PC-3 (cell line): ENCODE results near the gene C12orf60. TPM values are rescaled to one million over a fixed set of nuclear protein-coding genes. Genes with fewer than 3 reads are reported as not detected.
A peak's percentile ranks its signal among the peaks of the same experiment; 100 is the strongest.

ENCODE experiments used
- ATAC-seq: fragments of 200-7000 bp; cut with Tn5 transposase; 2 replicates; pipeline ENCODE4 v1.9.1; 2020; ENCODE audit warnings: mild to moderate bottlenecking, moderate library complexity
- BruUV-seq: library from RNA; stranded (reverse); fragments of 400-500 nt; replicated peaks from 2 replicates; lab custom pipeline; 2021; lab: Mats Ljungman, UMichigan
- CTCF ChIA-PET: fragments of 300-600 bp; sonication (Branson Sonifier 250); formaldehyde crosslinking; loops from one replicate; lab custom pipeline; 2022; ENCODE audit warnings: antibody characterized with exemption; lab: Charles Lee
- POLR2A ChIA-PET: fragments of 300-600 bp; sonication (Branson Sonifier 250); formaldehyde crosslinking; loops from one replicate; lab custom pipeline; 2022; ENCODE audit warnings: antibody characterized with exemption; ENCODE audit not compliant: unreplicated experiment; lab: Charles Lee
- DNase-seq: peaks from one replicate; pipeline ENCODE4 v3.0.0-alpha.2; 2015
- H2AFZ ChIP-seq: fragments of 300-600 bp; sonication (generic); 2 replicates; pipeline ENCODE4 v1.6.0; 2016; ENCODE audit warnings: antibody characterized with exemption, low read length
- H3F3A ChIP-seq: fragments of 300-600 bp; sonication (generic); one replicate; pipeline ENCODE4 v1.6.0; 2017; ENCODE audit warnings: antibody characterized with exemption, low read length, control low read depth, mild to moderate bottlenecking; ENCODE audit not compliant: unreplicated experiment
- H3K27ac ChIP-seq: fragments of 300-600 bp; sonication (generic); 2 replicates; pipeline ENCODE4 v1.5.1; 2016; ENCODE audit warnings: mild to moderate bottlenecking, low read length
- H3K27me3 ChIP-seq: fragments of 300-600 bp; sonication (generic); 2 replicates; pipeline ENCODE4 v1.6.1; 2016; ENCODE audit warnings: low read length, mixed read lengths
- H3K36me3 ChIP-seq: fragments of 300-600 bp; sonication (generic); 2 replicates; pipeline ENCODE4 v1.6.1; 2016; ENCODE audit warnings: low read depth, mixed run types, low read length, mixed read lengths
- H3K4me1 ChIP-seq: fragments of 300-600 bp; sonication (generic); 2 replicates; pipeline ENCODE4 v1.5.1; 2016; ENCODE audit warnings: low read length; ENCODE audit not compliant: insufficient read depth
- H3K4me2 ChIP-seq: fragments of 300-600 bp; sonication (generic); 2 replicates; pipeline ENCODE4 v1.6.0; 2016; ENCODE audit warnings: low read length
- H3K4me3 ChIP-seq: fragments of 300-600 bp; sonication (generic); 2 replicates; pipeline ENCODE4 v1.5.1; 2016; ENCODE audit warnings: mild to moderate bottlenecking, low read length, mixed read lengths
- H3K79me2 ChIP-seq: fragments of 300-600 bp; sonication (generic); 2 replicates; pipeline ENCODE4 v1.6.1; 2017; ENCODE audit warnings: low read length, mixed read lengths
- H3K9ac ChIP-seq: fragments of 300-600 bp; sonication (generic); 2 replicates; pipeline ENCODE4 v1.6.0; 2016; ENCODE audit warnings: mild to moderate bottlenecking, low read length
- H3K9me2 ChIP-seq: fragments of 300-600 bp; sonication (generic); replicated peaks from 2 replicates; pipeline ENCODE4 v1.6.1; 2016; ENCODE audit warnings: mixed run types, low read length, mixed read lengths
- H3K9me3 ChIP-seq: fragments of 300-600 bp; sonication (generic); 2 replicates; pipeline ENCODE4 v1.6.1; 2016; ENCODE audit warnings: low read length, mixed read lengths
- H4K20me1 ChIP-seq: fragments of 300-600 bp; sonication (generic); 2 replicates; pipeline ENCODE4 v1.6.1; 2016; ENCODE audit warnings: low read length, mixed read lengths
- CTCF ChIP-seq: fragments of 300-600 bp; sonication (generic); conservative IDR thresholded peaks from 2 replicates; pipeline ENCODE4 v1.5.1; 2017; ENCODE audit warnings: antibody characterized with exemption, low read depth, mild to moderate bottlenecking, low read length
- EZH2 ChIP-seq: fragments of 300-600 bp; sonication (generic); IDR thresholded peaks from one replicate; pipeline ENCODE4 v1.6.1; 2017; ENCODE audit warnings: antibody characterized with exemption, mild to moderate bottlenecking, low read length; ENCODE audit not compliant: unreplicated experiment
- EZH2phosphoT487 ChIP-seq: fragments of 300-600 bp; sonication (generic); IDR thresholded peaks from 2 replicates; pipeline ENCODE4 v1.6.1; 2018; ENCODE audit warnings: mild to moderate bottlenecking, antibody characterized with exemption, low read length, borderline replicate concordance
- intact Hi-C: fragments of 100-400 bp; cut with micrococcal nuclease; formaldehyde crosslinking; loops from 2 replicates; pipeline ENCODE4 v1.9.0; 2023
- total RNA-seq: library from RNA; depleted of rRNA; stranded (reverse); fragments of >200 nt; gene quantifications from 2 replicates; pipeline ENCODE4 v1.2.3, GENCODE V29; 2014

Gene C12orf60
- total RNA-seq, 1 experiment from 2014 or later = 0.47 TPM

- Histone ChIP-seq H3K9ac (no peak overlapping the region), H3K27ac (no peak overlapping the region), H4K20me1 (no peaks in the 10 kb centered on the region), H3F3A (no peaks in the 10 kb centered on the region), H3K9me3 (no peaks in the 10 kb centered on the region), H3K9me2 (no peaks in the 10 kb centered on the region), H3K79me2 (no peaks in the 10 kb centered on the region), H3K36me3 (no peaks in the 10 kb centered on the region), H2AFZ (no peak overlapping the region), H3K27me3 (no peaks in the 10 kb centered on the region), H3K4me2 (no peak overlapping the region), H3K4me1 (no peaks in the 10 kb centered on the region), H3K4me3 (no peak overlapping the region)
- intact Hi-C loops = loop anchor here (2.0 to 5.0 kb wide), 2 partner anchors 34 to 412 kb away; partner anchors contain the start of gene RERG
- no peak for TF ChIP-seq CTCF
- no TSS peak for BruUV-seq
- CTCF ChIA-PET = interaction anchor here (0.5 to 0.6 kb wide), 2 partner anchors 15 to 370 kb away, joined by 3 to 4 read pairs; no protein-coding TSS in a partner anchor
- ATAC-seq (no peak), DNase-seq (no peak)
- POLR2A ChIA-PET = no interaction called here
Measured at GRCh38 chr12:14810167-14810952, 6.9 kb downstream of the C12orf60 start.

GRCh38 chr12:14810953-14811483, 7.5 kb downstream of the C12orf60 start:
- BruUV-seq = no TSS peak
- POLR2A ChIA-PET = no interaction called here
- ATAC-seq = peak; percentile 87

More at GRCh38 chr12:14810953-14811483, 7.5 kb downstream of the C12orf60 start:
- Histone ChIP-seq H3K9ac (no peak overlapping the region), H3K9me3 (no peaks in the 10 kb centered on the region), H3K4me2 (no peak overlapping the region), H3K4me1 (no peaks in the 10 kb centered on the region), H3K27me3 (no peaks in the 10 kb centered on the region), H3K27ac (no peak overlapping the region), H3K79me2 (no peaks in the 10 kb centered on the region), H3K36me3 (no peaks in the 10 kb centered on the region), H3K4me3 (no peak overlapping the region), H2AFZ (no peak overlapping the region), H4K20me1 (no peaks in the 10 kb centered on the region), H3K9me2 (no peaks in the 10 kb centered on the region), H3F3A (no peaks in the 10 kb centered on the region)
- DNase-seq = peak; percentile 61
- TF ChIP-seq EZH2 (no peak), EZH2phosphoT487 (no peak), CTCF (peak; percentile 77)
- intact Hi-C loops = loop anchor here (1.0 to 5.0 kb wide), 3 partner anchors 34 to 411 kb away; partner anchors contain the start of gene RERG
- CTCF ChIA-PET = interaction anchor here (0.5 kb wide), 1 partner anchor 14 kb away, joined by 4 read pairs; no protein-coding TSS in a partner anchor
